ENCODE results near the gene FBXO41.

DNA sequence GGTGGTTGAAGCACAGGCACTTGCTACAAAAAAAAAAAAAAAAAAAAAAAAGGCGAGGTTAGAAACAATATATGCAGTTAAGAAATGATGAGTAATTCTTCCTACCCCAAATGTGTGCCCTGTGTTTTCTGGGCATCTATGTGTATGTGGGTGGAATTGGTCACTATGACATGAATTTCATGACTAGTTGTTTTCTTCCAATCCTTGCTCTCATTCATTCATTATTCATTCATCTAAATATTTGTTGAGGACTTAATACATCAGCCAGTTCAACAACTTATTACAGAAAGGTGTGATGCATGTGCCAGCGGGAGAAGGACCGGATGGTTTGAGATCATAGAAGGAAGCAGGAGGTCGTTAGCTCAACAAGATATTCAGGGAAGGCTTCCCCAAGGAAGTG lies 17.4 kb upstream of the FBXO41 start:
- TF ChIP-seq, protein P1, sequence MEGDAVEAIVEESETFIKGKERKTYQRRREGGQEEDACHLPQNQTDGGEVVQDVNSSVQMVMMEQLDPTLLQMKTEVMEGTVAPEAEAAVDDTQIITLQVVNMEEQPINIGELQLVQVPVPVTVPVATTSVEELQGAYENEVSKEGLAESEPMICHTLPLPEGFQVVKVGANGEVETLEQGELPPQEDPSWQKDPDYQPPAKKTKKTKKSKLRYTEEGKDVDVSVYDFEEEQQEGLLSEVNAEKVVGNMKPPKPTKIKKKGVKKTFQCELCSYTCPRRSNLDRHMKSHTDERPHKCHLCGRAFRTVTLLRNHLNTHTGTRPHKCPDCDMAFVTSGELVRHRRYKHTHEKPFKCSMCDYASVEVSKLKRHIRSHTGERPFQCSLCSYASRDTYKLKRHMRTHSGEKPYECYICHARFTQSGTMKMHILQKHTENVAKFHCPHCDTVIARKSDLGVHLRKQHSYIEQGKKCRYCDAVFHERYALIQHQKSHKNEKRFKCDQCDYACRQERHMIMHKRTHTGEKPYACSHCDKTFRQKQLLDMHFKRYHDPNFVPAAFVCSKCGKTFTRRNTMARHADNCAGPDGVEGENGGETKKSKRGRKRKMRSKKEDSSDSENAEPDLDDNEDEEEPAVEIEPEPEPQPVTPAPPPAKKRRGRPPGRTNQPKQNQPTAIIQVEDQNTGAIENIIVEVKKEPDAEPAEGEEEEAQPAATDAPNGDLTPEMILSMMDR (IDR thresholded peaks at IDR 0.05; ENCODE audit: low read depth, low read length, missing input control), result no peak
- no peak for TF ChIP-seq YY1 (IDR thresholded peaks at IDR 0.05)
- TF ChIP-seq, protein P2, sequence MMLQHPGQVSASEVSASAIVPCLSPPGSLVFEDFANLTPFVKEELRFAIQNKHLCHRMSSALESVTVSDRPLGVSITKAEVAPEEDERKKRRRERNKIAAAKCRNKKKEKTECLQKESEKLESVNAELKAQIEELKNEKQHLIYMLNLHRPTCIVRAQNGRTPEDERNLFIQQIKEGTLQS (IDR thresholded peaks at IDR 0.05), result no peak

Data from liver (tissue), 3 donors.